Heart left ventricle (tissue), 13 donors: Measurements from ENCODE around the gene SGO2.
"Not testable (repeated sequence)": the region's sequence is repeated elsewhere in the genome, so short reads cannot be mapped to it uniquely, and the experiment has no call there.

Experiments
- CTCF ChIP-seq, 12 donors: fragments of 200-600 bp; sonication (generic) in 4 of 12; IDR thresholded peaks; one replicate each; pipeline versions ENCODE4 v1.5.0 to v1.8.0; 2018 to 2022; ENCODE audit warnings: antibody characterized with exemption in 12 of 12, mild to moderate bottlenecking in 5 of 12
- POLR2A ChIP-seq, 2 donors: fragments of 450-650 bp; IDR thresholded peaks; one replicate each; pipeline ENCODE4 v1.6.1; 2017; ENCODE audit warnings: antibody characterized with exemption in 2 of 2, mild to moderate bottlenecking in 2 of 2, moderate library complexity in 2 of 2
- donor health status: ischemic (EF 13 %, LVEDD 7.1; RV severe dilation, severe dysfunction).
- donor health status: DM: no; HTN: yes; CAD: no.
- donor health status: DM: no; HTN: no; CAD: no.
- donor health status: ischemic (EF 25% LVEDD 6.9; RV normal size, moderate dysfunction).
- donor health status: ischemic (EF 25% LVEDD 5.7; RV mildly dilated, moderate dysfunction).
- donor health status: ischemic (EF 35%, LVEDD 5.7; RV mildly dilated, moderate dysfunction).
- donor health status: nonischemic (EF 11% LVEDD 7.7; RV severe dilation, severe dysfunction).
- donor health status: DM: yes; HTN: yes; CAD: no.
- donor health status: PGD.
- donor health status: ischemic (EF 29% LVEDD 5.4; RV normal size, mild dysfunction).
- donor health status: nonischemic (EF 23%, LVEDD 6.1; RV moderate dilation, normal function).

GRCh38 chr2:200610217-200610616, 84.2 kb downstream of the SGO2 start:
- not testable (repeated sequence) for TF ChIP-seq CTCF, POLR2A (IDR thresholded peaks at IDR 0.05)
